ENCODE results near the gene INSC. TPM values are rescaled to one million over a fixed set of nuclear protein-coding genes. Genes with fewer than 3 reads are reported as not detected.

The INSC gene
- polyA plus RNA-seq, 3 donors, result not detected

- Histone ChIP-seq H3K79me2 (ENCODE audit: insufficient read depth, low read length) (no peaks in the 10 kb centered on the region), H3K9me3 (replicated peaks in 1 of 2; ENCODE audit: control insufficient read depth in 1 of 2, insufficient read depth in 1 of 2, low read length in 2 of 2) (no peaks in the 10 kb centered on the region), H3K9ac (ENCODE audit: insufficient read depth, low read length, poor library complexity, severe bottlenecking) (no peak overlapping the region), H3K36me3 (replicated peaks in 1 of 2; ENCODE audit: control insufficient read depth in 1 of 2, insufficient read depth in 2 of 2, low read length in 2 of 2) (no peaks in the 10 kb centered on the region), H3K27me3 (ENCODE audit: control insufficient read depth in 2 of 2, insufficient read depth in 2 of 2, low read length in 2 of 2) (no peaks in the 10 kb centered on the region), H3K4me1 (ENCODE audit: control insufficient read depth in 1 of 2, insufficient read depth in 2 of 2, low read length in 2 of 2) (no peaks in the 10 kb centered on the region), H2AFZ (ENCODE audit: insufficient read depth, low read depth, low read length, poor library complexity, severe bottlenecking) (no peak overlapping the region), H3K27ac (ENCODE audit: low read depth in 1 of 2, low read length in 2 of 2) (no peak overlapping the region), H3K4me3 (replicated peaks in 1 of 3; ENCODE audit: low read depth in 2 of 3, low read length in 3 of 3) (no peak overlapping the region), H4K20me1 (ENCODE audit: insufficient read depth, low read length) (no peaks in the 10 kb centered on the region), H3K4me2 (replicated peaks; ENCODE audit: extremely low read depth, low read length, poor library complexity, severe bottlenecking) (no peak overlapping the region)
- no peak for TF ChIP-seq CTCF (IDR thresholded peaks at IDR 0.05)
- Mint-ChIP-seq H3K36me3 (no peaks in the 10 kb centered on the region), H3K27me3 (ENCODE audit: low read depth in 3 of 3) (peaks cover 0 to 6% (median 2%) of the 10 kb centered on the region in 3 donors), H3K27ac (no peak overlapping the region), H3K4me3 (no peak overlapping the region), H3K4me1 (no peaks in the 10 kb centered on the region), H3K9me3 (peaks cover 0 to 4% (median 0%) of the 10 kb centered on the region in 7 donors)
- DNase-seq, result no peak
- intact Hi-C loops (cut with micrococcal nuclease), result no loop called here
- 60% methylated on average over 1 of the region's 3 CpGs for WGBS (ENCODE audit: insufficient coverage)
Observed at GRCh38 chr11:15248749-15249148, 134.0 kb downstream of the INSC start.

DNA sequence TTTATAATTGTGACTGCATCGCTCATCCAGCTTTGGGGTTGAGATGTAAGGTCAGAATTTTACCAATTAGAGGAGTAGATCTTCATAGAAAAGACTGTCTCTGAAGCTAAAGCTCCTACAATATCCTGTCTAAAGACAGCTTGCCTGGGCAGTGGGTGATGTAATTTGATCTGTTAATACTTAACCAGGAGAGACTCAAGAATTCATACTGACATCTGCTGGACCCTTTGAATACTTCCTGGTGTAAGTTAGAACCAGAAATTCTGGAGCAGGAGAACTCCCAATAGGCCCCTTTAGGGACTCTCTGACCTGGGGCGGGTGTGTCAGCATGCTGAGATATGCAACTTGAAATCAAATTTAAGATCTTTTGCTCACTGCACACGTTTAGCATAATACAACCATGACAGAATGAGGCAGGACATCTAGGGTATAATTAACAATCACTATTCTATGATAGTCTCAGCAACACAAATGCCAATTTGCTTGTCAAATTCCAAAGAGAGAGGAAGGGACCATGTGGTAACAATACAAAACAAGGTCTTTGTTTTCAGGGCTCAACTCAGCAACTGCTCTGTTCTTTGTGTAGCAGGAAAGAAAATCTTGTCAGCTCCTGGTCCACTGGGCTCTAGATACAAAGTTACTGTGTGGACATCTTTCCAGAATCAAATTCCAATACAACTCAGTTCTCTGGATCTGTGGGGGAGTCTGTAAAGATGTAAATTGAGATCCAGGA lies 143.9 kb downstream of the INSC start:
- Histone ChIP-seq H3K27me3 (ENCODE audit: control insufficient read depth in 2 of 2, insufficient read depth in 2 of 2, low read length in 2 of 2) (no peaks in the 10 kb centered on the region), H3K4me1 (ENCODE audit: control insufficient read depth in 1 of 2, insufficient read depth in 2 of 2, low read length in 2 of 2) (no peaks in the 10 kb centered on the region), H3K4me2 (replicated peaks; ENCODE audit: extremely low read depth, low read length, poor library complexity, severe bottlenecking) (no peak overlapping the region), H3K79me2 (ENCODE audit: insufficient read depth, low read length) (no peaks in the 10 kb centered on the region), H3K9ac (ENCODE audit: insufficient read depth, low read length, poor library complexity, severe bottlenecking) (no peak overlapping the region), H3K36me3 (replicated peaks in 1 of 2; ENCODE audit: control insufficient read depth in 1 of 2, insufficient read depth in 2 of 2, low read length in 2 of 2) (no peaks in the 10 kb centered on the region), H4K20me1 (ENCODE audit: insufficient read depth, low read length) (no peaks in the 10 kb centered on the region), H3K4me3 (replicated peaks in 1 of 3; ENCODE audit: low read depth in 2 of 3, low read length in 3 of 3) (no peak overlapping the region), H2AFZ (ENCODE audit: insufficient read depth, low read depth, low read length, poor library complexity, severe bottlenecking) (no peak overlapping the region), H3K27ac (ENCODE audit: low read depth in 1 of 2, low read length in 2 of 2) (no peak overlapping the region), H3K9me3 (replicated peaks in 1 of 2; ENCODE audit: control insufficient read depth in 1 of 2, insufficient read depth in 1 of 2, low read length in 2 of 2) (no peaks in the 10 kb centered on the region)
- intact Hi-C loops (cut with micrococcal nuclease), result no loop called here
- H3K27ac Mint-ChIP-seq, result no peak overlapping the region
- peaks cover 0 to 6% (median 3%) of the 10 kb centered on the region in 3 donors for H3K27me3 Mint-ChIP-seq (ENCODE audit: low read depth in 3 of 3)
- WGBS (ENCODE audit: insufficient coverage), result 83% methylated on average over 1 of the region's 3 CpGs
- H3K9me3 Mint-ChIP-seq, result peaks cover 0 to 2% (median 0%) of the 10 kb centered on the region in 7 donors
- H3K4me1 Mint-ChIP-seq, result no peaks in the 10 kb centered on the region
- H3K4me3 Mint-ChIP-seq, result no peak overlapping the region
- no peak for DNase-seq
- H3K36me3 Mint-ChIP-seq, result no peaks in the 10 kb centered on the region
- no peak for TF ChIP-seq CTCF (IDR thresholded peaks at IDR 0.05)

Data from CD14-positive monocyte (primary cell).